Bronchial epithelial cell (primary cell): Measurements from ENCODE around the gene MSH3. TPM values are rescaled to one million over a fixed set of nuclear protein-coding genes. Genes with fewer than 3 reads are reported as not detected.

ENCODE experiments used
- DNase-seq: peaks from one replicate; pipeline ENCODE4 v3.0.0-alpha.2; 2010; ENCODE audit warnings: low read depth
- FAIRE-seq: peaks from 2 replicates; lab custom pipeline; 2011; peaks lifted over from hg19 to GRCh38; lab: Jason Lieb, UNC
- H3K27me3 ChIP-seq: 2 replicates; pipeline ENCODE4 v1.5.1; 2011; ENCODE audit warnings: low read length; ENCODE audit not compliant: control insufficient read depth, insufficient read depth
- H3K36me3 ChIP-seq: 2 replicates; pipeline ENCODE4 v1.5.1; 2011; ENCODE audit warnings: low read length; ENCODE audit not compliant: control insufficient read depth, insufficient read depth
- H3K4me3 ChIP-seq: 2 replicates; pipeline ENCODE4 v1.5.1; 2011; ENCODE audit warnings: mild to moderate bottlenecking, low read depth, low read length, control low read depth
- CTCF ChIP-seq: IDR thresholded peaks from 2 replicates; pipeline ENCODE4 v1.5.1; 2011; ENCODE audit warnings: mild to moderate bottlenecking, moderate library complexity, low read length, control low read depth, inconsistent platforms; ENCODE audit not compliant: insufficient read depth, severe bottlenecking
- total RNA-seq: library from RNA; depleted of rRNA; stranded (reverse); fragments of >200 nt; gene quantifications from 2 replicates; pipeline ENCODE4 v1.2.1, GENCODE V29; 2014

The MSH3 gene
- total RNA-seq, 1 donor from 2014 or later = 11.8 TPM

GRCh38 chr5:80745490-80745889 is 91.0 kb downstream of the MSH3 start:
- FAIRE-seq (no peak), DNase-seq (peak; percentile 75)
- Histone ChIP-seq H3K27me3 (no peaks in the 10 kb centered on the region), H3K4me3 (no peak overlapping the region), H3K36me3 (peaks cover 2% of the 10 kb centered on the region)
- no peak for TF ChIP-seq CTCF

- no peak for TF ChIP-seq CTCF
- DNase-seq (no peak), FAIRE-seq (no peak)
- Histone ChIP-seq H3K36me3 (no peaks in the 10 kb centered on the region), H3K4me3 (no peak overlapping the region), H3K27me3 (no peaks in the 10 kb centered on the region)
Measured at GRCh38 chr5:80747922-80748321, 93.5 kb downstream of the MSH3 start.

- no peaks in the 10 kb centered on the region for H3K27me3 ChIP-seq
- no peaks in the 10 kb centered on the region for H3K36me3 ChIP-seq
- DNase-seq = no peak
- no peak for TF ChIP-seq CTCF
- no peak overlapping the region for H3K4me3 ChIP-seq
- no peak for FAIRE-seq
Measured at GRCh38 chr5:80752427-80752826, 98.0 kb downstream of the MSH3 start.

- TF ChIP-seq CTCF = no peak
- FAIRE-seq (no peak), DNase-seq (no peak)
- Histone ChIP-seq H3K36me3 (no peaks in the 10 kb centered on the region), H3K27me3 (no peaks in the 10 kb centered on the region), H3K4me3 (no peak overlapping the region)
Measured at GRCh38 chr5:80753712-80754111, 99.3 kb downstream of the MSH3 start.

GRCh38 chr5:80754900-80755299 is 100.4 kb downstream of the MSH3 start:
- no peak for DNase-seq
- no peak for TF ChIP-seq CTCF
- no peak overlapping the region for H3K4me3 ChIP-seq
- H3K36me3 ChIP-seq = no peaks in the 10 kb centered on the region
- peak; percentile 23 for FAIRE-seq
- no peaks in the 10 kb centered on the region for H3K27me3 ChIP-seq

- DNase-seq (no peak), FAIRE-seq (no peak)
- no peak overlapping the region for H3K4me3 ChIP-seq
- TF ChIP-seq CTCF = no peak
- no peaks in the 10 kb centered on the region for H3K27me3 ChIP-seq
- no peaks in the 10 kb centered on the region for H3K36me3 ChIP-seq
Measured at GRCh38 chr5:80755626-80756025, 101.2 kb downstream of the MSH3 start.
